Measurements from ENCODE around the gene DCX.

DCX gene

GRCh38 chrX:111282991-111283390 lies 129.0 kb downstream of the DCX start:
- Histone ChIP-seq H3K27me3 (replicated peaks; ENCODE audit: control insufficient read depth, insufficient read depth, low read length) (no peaks in the 10 kb centered on the region), H3K4me3 (replicated peaks; ENCODE audit: low read depth, low read length) (no peak overlapping the region), H3K36me3 (ENCODE audit: control insufficient read depth, insufficient read depth, low read length) (no peaks in the 10 kb centered on the region)
- TF ChIP-seq CTCF (IDR thresholded peaks at IDR 0.05; ENCODE audit: insufficient read depth, low read length, poor library complexity, severe bottlenecking): no peak
- DNase-seq (ENCODE audit: extremely low read depth, insufficient read length): no peak

- Histone ChIP-seq H3K4me3 (replicated peaks; ENCODE audit: low read depth, low read length) (no peak overlapping the region), H3K36me3 (ENCODE audit: control insufficient read depth, insufficient read depth, low read length) (no peaks in the 10 kb centered on the region), H3K27me3 (replicated peaks; ENCODE audit: control insufficient read depth, insufficient read depth, low read length) (no peaks in the 10 kb centered on the region)
- no peak for TF ChIP-seq CTCF (IDR thresholded peaks at IDR 0.05; ENCODE audit: insufficient read depth, low read length, poor library complexity, severe bottlenecking)
- DNase-seq (ENCODE audit: extremely low read depth, insufficient read length): no peak
Measured at GRCh38 chrX:111282139-111282538, 129.9 kb downstream of the DCX start.

GRCh38 chrX:111270339-111270738 lies 141.7 kb downstream of the DCX start, which contains the start of gene CAPN6:
Gene CAPN6, minus strand, starts transcription at chrX:111270483. Its CDS starts 6,547 bp downstream, at chrX:111263936.
- Histone ChIP-seq H3K27me3 (replicated peaks; ENCODE audit: control insufficient read depth, insufficient read depth, low read length) (no peaks in the 10 kb centered on the region; the same call in 1 of the 2 replicates), H3K36me3 (ENCODE audit: control insufficient read depth, insufficient read depth, low read length) (no peaks in the 10 kb centered on the region), H3K4me3 (replicated peaks; ENCODE audit: low read depth, low read length) (no peak within 1 kb of the TSS)
- DNase-seq (ENCODE audit: extremely low read depth, insufficient read length): no peak
- TF ChIP-seq CTCF (IDR thresholded peaks at IDR 0.05; ENCODE audit: insufficient read depth, low read length, poor library complexity, severe bottlenecking): no peak

GRCh38 chrX:111268506-111268905 lies 143.5 kb downstream of the DCX start:
- Histone ChIP-seq H3K27me3 (replicated peaks; ENCODE audit: control insufficient read depth, insufficient read depth, low read length) (no peaks in the 10 kb centered on the region; the same call in 1 of the 2 replicates), H3K4me3 (replicated peaks; ENCODE audit: low read depth, low read length) (no peak overlapping the region), H3K36me3 (ENCODE audit: control insufficient read depth, insufficient read depth, low read length) (no peaks in the 10 kb centered on the region)
- no peak for DNase-seq (ENCODE audit: extremely low read depth, insufficient read length)
- TF ChIP-seq CTCF (IDR thresholded peaks at IDR 0.05; ENCODE audit: insufficient read depth, low read length, poor library complexity, severe bottlenecking): no peak

GRCh38 chrX:111265486-111265885 lies 146.5 kb downstream of the DCX start:
- no peak for DNase-seq (ENCODE audit: extremely low read depth, insufficient read length)
- no peak overlapping the region for H3K4me3 ChIP-seq (replicated peaks; ENCODE audit: low read depth, low read length)
- no peaks in the 10 kb centered on the region for H3K36me3 ChIP-seq (ENCODE audit: control insufficient read depth, insufficient read depth, low read length)
- TF ChIP-seq CTCF (IDR thresholded peaks at IDR 0.05; ENCODE audit: insufficient read depth, low read length, poor library complexity, severe bottlenecking): no peak
- no peaks in the 10 kb centered on the region; the same call in 1 of the 2 replicates for H3K27me3 ChIP-seq (replicated peaks; ENCODE audit: control insufficient read depth, insufficient read depth, low read length)

GRCh38 chrX:111264385-111264784 lies 147.6 kb downstream of the DCX start:
- TF ChIP-seq CTCF (IDR thresholded peaks at IDR 0.05; ENCODE audit: insufficient read depth, low read length, poor library complexity, severe bottlenecking): no peak
- no peaks in the 10 kb centered on the region for H3K36me3 ChIP-seq (ENCODE audit: control insufficient read depth, insufficient read depth, low read length)
- no peak for DNase-seq (ENCODE audit: extremely low read depth, insufficient read length)
- H3K27me3 ChIP-seq (replicated peaks; ENCODE audit: control insufficient read depth, insufficient read depth, low read length): no peaks in the 10 kb centered on the region; the same call in 1 of the 2 replicates
- H3K4me3 ChIP-seq (replicated peaks; ENCODE audit: low read depth, low read length): no peak overlapping the region

Measured in GM06990 (cell line).